ENCODE results near the gene CORT. TPM values are rescaled to one million over a fixed set of nuclear protein-coding genes. Genes with fewer than 3 reads are reported as not detected.

CORT gene
- total and polyA plus RNA-seq, 12 donors: 0.13 to 0.66 (median 0.36) TPM; not detected in 7

DNA sequence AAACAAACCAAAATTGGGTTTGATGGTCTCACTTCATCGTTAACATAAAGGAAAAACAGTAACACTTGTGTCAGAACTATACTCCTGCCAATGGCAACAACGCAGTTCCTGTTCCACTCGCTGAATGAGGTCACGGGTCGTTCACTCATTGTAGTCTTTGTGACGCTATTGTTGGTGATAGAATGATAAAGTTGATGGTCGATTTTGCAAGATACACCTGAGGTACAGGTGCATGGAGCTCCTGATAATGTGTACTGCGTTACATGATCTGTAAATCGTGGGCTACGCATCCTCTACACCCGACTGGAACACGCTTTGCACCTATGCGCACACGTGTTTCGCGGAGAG is 20.0 kb upstream of the CORT start:
- no peak for DNase-seq
- Histone ChIP-seq H3K4me3 (peak overlapping the region; percentile 52 to 93 (median 75)), H3K27me3 (no peaks in the 10 kb centered on the region), H3K9me3 (no peaks in the 10 kb centered on the region), H3K36me3 (peaks cover 0 to 2% (median 0%) of the 10 kb centered on the region in 9 donors), H3K27ac (peak overlapping the region in 6 of 10 donors; percentile 43 to 81 (median 66)), H3K4me1 (peaks cover 0 to 19% (median 13%) of the 10 kb centered on the region in 9 donors)
- WGBS, 2 donors: 17 to 22% methylated on average over 16 of the region's 16 CpGs
- intact Hi-C loops (cut with DNase I): loop anchor here (1.0 to 10.0 kb wide), 10 partner anchors 42 to 803 kb away; partner anchors contain the start of genes DFFA (in 1 of the 10) and PEX14 (in 1 of the 10)
- TF ChIP-seq, protein P1, sequence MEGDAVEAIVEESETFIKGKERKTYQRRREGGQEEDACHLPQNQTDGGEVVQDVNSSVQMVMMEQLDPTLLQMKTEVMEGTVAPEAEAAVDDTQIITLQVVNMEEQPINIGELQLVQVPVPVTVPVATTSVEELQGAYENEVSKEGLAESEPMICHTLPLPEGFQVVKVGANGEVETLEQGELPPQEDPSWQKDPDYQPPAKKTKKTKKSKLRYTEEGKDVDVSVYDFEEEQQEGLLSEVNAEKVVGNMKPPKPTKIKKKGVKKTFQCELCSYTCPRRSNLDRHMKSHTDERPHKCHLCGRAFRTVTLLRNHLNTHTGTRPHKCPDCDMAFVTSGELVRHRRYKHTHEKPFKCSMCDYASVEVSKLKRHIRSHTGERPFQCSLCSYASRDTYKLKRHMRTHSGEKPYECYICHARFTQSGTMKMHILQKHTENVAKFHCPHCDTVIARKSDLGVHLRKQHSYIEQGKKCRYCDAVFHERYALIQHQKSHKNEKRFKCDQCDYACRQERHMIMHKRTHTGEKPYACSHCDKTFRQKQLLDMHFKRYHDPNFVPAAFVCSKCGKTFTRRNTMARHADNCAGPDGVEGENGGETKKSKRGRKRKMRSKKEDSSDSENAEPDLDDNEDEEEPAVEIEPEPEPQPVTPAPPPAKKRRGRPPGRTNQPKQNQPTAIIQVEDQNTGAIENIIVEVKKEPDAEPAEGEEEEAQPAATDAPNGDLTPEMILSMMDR (IDR thresholded peaks at IDR 0.05): no peak
- ATAC-seq: peak in 3 of 8 donors; percentile 2 to 12 (median 8)

DNA sequence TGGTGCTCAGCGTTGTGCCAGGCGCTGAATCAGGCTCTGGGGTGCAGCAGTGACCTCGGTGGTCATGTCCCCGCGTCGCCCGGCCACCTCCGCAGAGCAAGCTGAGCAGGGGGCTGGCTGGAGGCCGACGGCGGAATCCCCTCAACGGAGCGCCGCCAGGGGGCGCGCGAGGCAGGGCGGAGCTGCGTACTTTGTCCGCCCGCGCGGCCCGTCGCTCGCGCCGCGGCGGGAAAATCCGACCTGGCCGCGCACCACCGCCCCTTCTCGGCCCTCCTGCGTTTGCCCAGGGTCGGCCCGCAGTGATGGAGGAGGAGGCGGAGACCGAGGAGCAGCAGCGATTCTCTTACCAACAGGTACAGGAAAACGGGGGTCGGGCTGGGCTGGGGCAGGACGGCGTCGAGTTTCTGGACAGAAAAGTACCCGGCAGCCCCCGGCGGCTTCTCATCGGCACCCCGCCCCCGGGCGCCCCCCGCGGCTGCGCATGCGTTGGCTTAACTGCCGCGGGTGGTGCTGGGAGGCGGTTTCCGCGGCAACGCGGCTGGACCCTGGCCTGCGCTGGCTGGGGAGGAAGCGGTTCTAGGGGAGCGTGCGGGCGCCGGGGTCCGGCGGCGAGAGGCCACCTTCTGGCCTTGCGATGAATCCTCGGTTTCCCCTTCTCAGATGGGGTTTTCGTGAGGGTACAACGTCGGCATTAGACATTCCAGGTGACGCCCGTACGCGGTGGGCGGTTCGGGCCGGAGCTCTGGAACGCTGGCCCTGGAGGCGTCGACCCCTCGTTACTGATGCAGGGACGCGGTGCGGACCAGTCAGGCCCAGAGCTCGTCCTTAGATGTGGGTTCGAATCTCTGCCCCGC is 19.4 kb upstream of the CORT start, which contains the start of gene CENPS:
TSS of gene CENPS (plus strand) at position 218 of the 854 bp plus-strand sequence. CDS start at position 303, 85 bp downstream.
- peaks cover 0 to 6% (median 0%) of the 10 kb centered on the region in 9 donors for H3K36me3 ChIP-seq
- intact Hi-C loops (cut with DNase I): loop anchor here in 9 of 10 donors (1.0 to 10.0 kb wide), 8 partner anchors 42 to 803 kb away; partner anchors contain the start of genes DFFA (in 1 of the 9) and PEX14 (in 1 of the 9)
- H3K27ac ChIP-seq: peak within 1 kb of the TSS in 9 of 10 donors; percentile 43 to 81 (median 67)
- no peaks in the 10 kb centered on the region for H3K27me3 ChIP-seq
- H3K9me3 ChIP-seq: no peaks in the 10 kb centered on the region
- DNase-seq (peak; percentile 90 to 92), ATAC-seq (peak; percentile 96 to 98 (median 98))
- H3K4me3 ChIP-seq: peak within 1 kb of the TSS; percentile 52 to 93 (median 75)
- H3K4me1 ChIP-seq: peaks cover 0 to 19% (median 13%) of the 10 kb centered on the region in 9 donors
- TF ChIP-seq, protein P1 (IDR thresholded peaks at IDR 0.05): peak; percentile 92 to 98 (median 96)
- WGBS, 2 donors: 0% methylated on average over 92 to 95 of the region's 95 CpGs

DNA sequence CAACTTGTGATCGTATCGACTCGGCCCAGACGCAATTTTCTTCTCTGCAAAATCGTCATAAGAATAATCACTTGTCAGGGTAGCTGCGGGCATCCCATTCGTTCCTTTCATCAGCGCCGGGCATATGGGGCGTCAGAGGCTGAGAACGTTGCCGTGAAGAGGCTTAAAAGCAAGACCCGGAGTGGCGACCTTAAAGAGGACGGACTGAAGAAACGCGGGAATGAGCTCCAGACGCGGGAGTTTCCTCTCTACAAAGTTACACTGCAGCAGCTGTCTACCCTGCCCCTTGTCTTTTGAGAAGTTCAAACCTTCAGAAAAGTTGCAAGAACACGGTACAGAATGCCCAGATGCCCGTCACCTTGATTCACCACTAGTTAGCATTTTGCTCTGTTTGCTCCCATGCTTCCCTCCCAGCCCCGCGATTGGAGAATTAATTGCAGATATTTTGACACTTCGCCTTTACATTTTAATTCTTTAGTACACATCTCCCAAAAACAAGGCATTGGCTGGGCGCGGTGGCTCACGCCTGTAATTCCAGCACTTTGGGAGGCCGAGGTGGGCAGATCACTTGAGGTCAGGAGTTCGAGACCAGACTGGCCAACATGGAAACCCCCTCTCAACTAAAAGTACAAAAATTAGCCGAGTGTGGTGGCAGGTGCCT is 18.6 kb upstream of the CORT start:
- DNase-seq: no peak
- peaks cover 0 to 6% (median 0%) of the 10 kb centered on the region in 9 donors for H3K36me3 ChIP-seq
- peak overlapping the region in 8 of 10 donors; percentile 47 to 81 (median 68) for H3K27ac ChIP-seq
- H3K4me1 ChIP-seq: peaks cover 0 to 19% (median 13%) of the 10 kb centered on the region in 9 donors
- TF ChIP-seq, protein P1 (IDR thresholded peaks at IDR 0.05): no peak
- peak in 1 of 8 donors; percentile 5 for ATAC-seq
- H3K27me3 ChIP-seq: no peaks in the 10 kb centered on the region
- intact Hi-C loops (cut with DNase I): loop anchor here in 8 of 10 donors (2.0 to 10.0 kb wide), 6 partner anchors 41 to 804 kb away; partner anchors contain the start of genes DFFA (in 1 of the 8) and PEX14 (in 1 of the 8)
- no peaks in the 10 kb centered on the region for H3K9me3 ChIP-seq
- 26% methylated on average over 30 of the region's 30 CpGs for whole genome bisulfite sequencing, 2 donors
- H3K4me3 ChIP-seq: peak overlapping the region; percentile 52 to 93 (median 75)
